Gastrocnemius medialis (tissue), 4 donors: ENCODE measurements around the gene VPS52. TPM values are rescaled to one million over a fixed set of nuclear protein-coding genes. Genes with fewer than 3 reads are reported as not detected.

ENCODE experiments used
- ATAC-seq, 2 donors: fragments of 150-250 bp; one replicate each; pipeline ENCODE4 v1.9.1; 2016
- DNase-seq, 2 donors: peaks; one replicate each; pipeline ENCODE4 v3.0.0-alpha.2; 2019
- H3K27ac ChIP-seq, 4 donors: fragments of 200-600 bp; sonication (generic); 1 replicate in 1 of 4; 2 replicates in 3 of 4; pipeline ENCODE4 v1.5.1; 2016 to 2018; ENCODE audit warnings: mild to moderate bottlenecking in 2 of 4, moderate library complexity in 1 of 4
- H3K27me3 ChIP-seq, 3 donors: fragments of 200-600 bp; sonication (generic) in 2 of 3; 1 replicate in 1 of 3; 2 replicates in 2 of 3; pipeline versions ENCODE4 v1.5.1 to v1.6.0; 2016 to 2019; ENCODE audit warnings: mild to moderate bottlenecking in 1 of 3, moderate library complexity in 1 of 3
- H3K36me3 ChIP-seq, 2 donors: fragments of 200-600 bp; sonication (generic) in 1 of 2; one replicate each; pipeline ENCODE4 v1.5.1; 2017 to 2018
- H3K4me1 ChIP-seq, 2 donors: fragments of 200-600 bp; sonication (generic) in 1 of 2; one replicate each; pipeline ENCODE4 v1.5.1; 2016 to 2017; ENCODE audit warnings: mild to moderate bottlenecking in 2 of 2
- H3K4me3 ChIP-seq, 4 donors: fragments of 200-600 bp; sonication (generic) in 3 of 4; 1 replicate in 1 of 4; 2 replicates in 3 of 4; pipeline ENCODE4 v1.5.1; 2016 to 2019; ENCODE audit warnings: mild to moderate bottlenecking in 2 of 4
- H3K9me3 ChIP-seq, 3 donors: fragments of 200-600 bp; sonication (generic) in 2 of 3; 1 replicate in 1 of 3; 2 replicates in 2 of 3; pipeline ENCODE4 v1.5.1; 2016 to 2019
- CTCF ChIP-seq, 5 experiments: fragments of 450-650 bp in 3 of 5; fragments of 200-600 bp in 2 of 5; sonication (generic) in 2 of 5; IDR thresholded peaks in 4 of 5; conservative IDR thresholded peaks in 1 of 5; 1 replicate in 4 of 5; 2 replicates in 1 of 5; pipeline ENCODE4 v1.5.1; 2016 to 2019; ENCODE audit warnings: antibody characterized with exemption in 5 of 5, mild to moderate bottlenecking in 3 of 5, moderate library complexity in 3 of 5
- POLR2A ChIP-seq, 2 donors: fragments of 450-650 bp; IDR thresholded peaks; one replicate each; pipeline ENCODE4 v1.6.1; 2017; ENCODE audit warnings: antibody characterized with exemption in 2 of 2, mild to moderate bottlenecking in 2 of 2, moderate library complexity in 2 of 2
- in situ Hi-C, 4 donors: fragments of 200-750 bp; cut with MboI; loops; one replicate each; pipeline versions ENCODE4 v1.15.0 to v1.8.0; 2017; ENCODE audit warnings: low sequenced_read_pairs in 4 of 4
- intact Hi-C: fragments of 100-400 bp; cut with DNase I; formaldehyde crosslinking; loops from one replicate; pipeline ENCODE4 v1.15.1; 2023; ENCODE audit warnings: low total_unique reads
- total RNA-seq, 4 donors: library from RNA; depleted of rRNA; stranded (reverse); fragments of >200 nt; gene quantifications; one replicate each; pipeline versions ENCODE4 v1.1.0 to v1.2.3, GENCODE V29; 2016

The VPS52 gene
- total RNA-seq, 4 donors from 2014 or later, result 28.7 to 52.8 (median 41.2) TPM

GRCh38 chr6:33279257-33279695 is 7.6 kb upstream of the VPS52 start:
- no peak overlapping the region for H3K4me3 ChIP-seq
- intact Hi-C loops (loop anchor here (10.0 kb wide), 1 partner anchor 1104 kb away; the partner anchor contains the start of genes AGPAT1 and RNF5), in situ Hi-C loops (loop anchor here in 1 of 4 donors (25.0 kb wide), 1 partner anchor 1417 kb away; the partner anchor contains the start of gene NEU1)
- ATAC-seq (peak in 1 of 2 donors; percentile 15), DNase-seq (peak in 1 of 2 donors; percentile 28)
- no peaks in the 10 kb centered on the region for H3K27me3 ChIP-seq
- peaks cover 32 to 51% of the 10 kb centered on the region in 2 donors for H3K4me1 ChIP-seq
- peaks cover 0 to 51% of the 10 kb centered on the region in 2 donors for H3K36me3 ChIP-seq
- TF ChIP-seq POLR2A (IDR thresholded peaks at IDR 0.05), result no peak
- TF ChIP-seq CTCF (IDR thresholded peaks at IDR 0.05 in 4 of 5, conservative IDR thresholded peaks at IDR 0.05 in 1 of 5), result no peak
- H3K27ac ChIP-seq, result peak overlapping the region in 1 of 4 donors; percentile 81
- no peaks in the 10 kb centered on the region for H3K9me3 ChIP-seq

GRCh38 chr6:33278810-33279209 is 7.1 kb upstream of the VPS52 start:
- DNase-seq (no peak), ATAC-seq (no peak)
- peaks cover 35 to 56% of the 10 kb centered on the region in 2 donors for H3K4me1 ChIP-seq
- peak overlapping the region in 1 of 4 donors; percentile 81 for H3K27ac ChIP-seq
- no peaks in the 10 kb centered on the region for H3K9me3 ChIP-seq
- H3K36me3 ChIP-seq, result peaks cover 0 to 51% of the 10 kb centered on the region in 2 donors
- in situ Hi-C loops, result loop anchor here in 1 of 4 donors (25.0 kb wide), 1 partner anchor 1417 kb away; the partner anchor contains the start of gene NEU1
- no peak overlapping the region for H3K4me3 ChIP-seq
- H3K27me3 ChIP-seq, result no peaks in the 10 kb centered on the region
- no peak for TF ChIP-seq POLR2A (IDR thresholded peaks at IDR 0.05)
- TF ChIP-seq CTCF (IDR thresholded peaks at IDR 0.05 in 4 of 5, conservative IDR thresholded peaks at IDR 0.05 in 1 of 5), result no peak
- intact Hi-C loops, result loop anchor here (10.0 kb wide), 1 partner anchor 1104 kb away; the partner anchor contains the start of genes AGPAT1 and RNF5

DNA sequence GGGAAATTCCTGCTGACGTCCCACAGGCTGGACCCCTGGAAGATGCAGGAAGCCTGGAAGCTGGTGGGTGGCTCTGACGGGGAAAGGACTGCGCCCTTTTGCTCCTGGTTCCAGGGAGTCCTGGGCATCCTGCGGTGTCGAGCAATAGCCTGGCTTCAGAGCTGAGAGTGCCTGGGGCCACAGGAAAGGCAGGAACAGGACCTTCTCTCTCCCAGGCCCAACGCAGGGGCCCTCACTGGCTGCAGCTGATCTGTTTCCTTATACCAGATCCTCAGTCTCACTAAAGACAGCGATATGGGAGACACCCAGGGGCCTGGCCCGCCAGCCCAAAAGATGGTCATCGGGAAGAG is 6.7 kb upstream of the VPS52 start:
- H3K36me3 ChIP-seq, result peaks cover 0 to 51% of the 10 kb centered on the region in 2 donors

DNA sequence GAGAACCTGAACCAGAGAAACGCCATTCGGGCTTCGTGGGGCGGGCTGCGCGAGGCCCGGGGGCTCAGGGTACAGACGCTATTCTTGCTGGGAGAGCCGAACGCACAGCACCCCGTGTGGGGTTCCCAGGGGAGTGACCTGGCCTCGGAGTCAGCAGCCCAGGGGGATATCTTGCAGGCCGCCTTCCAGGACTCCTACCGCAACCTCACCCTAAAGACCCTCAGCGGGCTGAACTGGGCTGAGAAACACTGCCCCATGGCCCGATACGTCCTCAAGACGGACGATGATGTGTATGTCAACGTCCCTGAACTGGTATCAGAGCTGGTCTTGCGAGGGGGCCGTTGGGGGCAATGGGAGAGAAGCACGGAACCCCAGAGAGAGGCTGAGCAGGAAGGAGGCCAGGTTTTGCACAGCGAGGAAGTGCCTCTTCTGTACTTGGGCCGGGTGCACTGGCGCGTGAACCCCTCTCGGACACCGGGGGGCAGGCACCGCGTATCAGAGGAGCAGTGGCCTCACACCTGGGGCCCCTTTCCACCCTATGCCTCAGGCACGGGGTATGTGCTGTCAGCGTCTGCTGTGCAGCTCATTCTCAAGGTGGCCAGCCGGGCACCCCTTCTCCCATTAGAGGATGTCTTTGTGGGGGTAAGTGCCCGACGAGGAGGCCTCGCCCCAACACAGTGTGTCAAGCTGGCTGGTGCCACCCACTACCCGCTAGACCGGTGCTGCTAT is 6.2 kb upstream of the VPS52 start:
- no peaks in the 10 kb centered on the region for H3K27me3 ChIP-seq
- H3K4me1 ChIP-seq, result peaks cover 40 to 63% of the 10 kb centered on the region in 2 donors
- no peaks in the 10 kb centered on the region for H3K9me3 ChIP-seq
- ATAC-seq (no peak), DNase-seq (no peak)
- H3K36me3 ChIP-seq, result peaks cover 0 to 56% of the 10 kb centered on the region in 2 donors
- intact Hi-C loops, result loop anchor here (1.0 to 10.0 kb wide), 3 partner anchors 21 to 1103 kb away; partner anchors contain the start of genes AGPAT1 and RNF5
- in situ Hi-C loops, result loop anchor here in 1 of 4 donors (25.0 kb wide), 1 partner anchor 1416 kb away; the partner anchor contains the start of gene NEU1
- peak overlapping the region; percentile 56 to 64 (median 62) for H3K4me3 ChIP-seq
- TF ChIP-seq POLR2A (IDR thresholded peaks at IDR 0.05) (no peak), CTCF (IDR thresholded peaks at IDR 0.05 in 4 of 5, conservative IDR thresholded peaks at IDR 0.05 in 1 of 5) (no peak)
- H3K27ac ChIP-seq, result peak overlapping the region; percentile 70 to 82 (median 76)

More for the DNA sequence above, 6.7 kb upstream of the VPS52 start:
- Histone ChIP-seq H3K27ac (peak overlapping the region in 2 of 4 donors; percentile 81 to 82), H3K9me3 (no peaks in the 10 kb centered on the region), H3K4me3 (no peak overlapping the region), H3K4me1 (peaks cover 35 to 58% of the 10 kb centered on the region in 2 donors), H3K27me3 (no peaks in the 10 kb centered on the region)
- TF ChIP-seq CTCF (IDR thresholded peaks at IDR 0.05 in 4 of 5, conservative IDR thresholded peaks at IDR 0.05 in 1 of 5) (no peak), POLR2A (IDR thresholded peaks at IDR 0.05) (no peak)
- no peak for DNase-seq
- in situ Hi-C loops, result loop anchor here in 1 of 4 donors (25.0 kb wide), 1 partner anchor 1416 kb away; the partner anchor contains the start of gene NEU1
- intact Hi-C loops, result loop anchor here (10.0 kb wide), 1 partner anchor 1104 kb away; the partner anchor contains the start of genes AGPAT1 and RNF5
- ATAC-seq, result no peak
